ENCODE results near the gene FRMPD2. TPM values are rescaled to one million over a fixed set of nuclear protein-coding genes. Genes with fewer than 3 reads are reported as not detected.

FRMPD2 gene
- total and polyA plus RNA-seq, 2 experiments from 2014 or later = not detected

DNA sequence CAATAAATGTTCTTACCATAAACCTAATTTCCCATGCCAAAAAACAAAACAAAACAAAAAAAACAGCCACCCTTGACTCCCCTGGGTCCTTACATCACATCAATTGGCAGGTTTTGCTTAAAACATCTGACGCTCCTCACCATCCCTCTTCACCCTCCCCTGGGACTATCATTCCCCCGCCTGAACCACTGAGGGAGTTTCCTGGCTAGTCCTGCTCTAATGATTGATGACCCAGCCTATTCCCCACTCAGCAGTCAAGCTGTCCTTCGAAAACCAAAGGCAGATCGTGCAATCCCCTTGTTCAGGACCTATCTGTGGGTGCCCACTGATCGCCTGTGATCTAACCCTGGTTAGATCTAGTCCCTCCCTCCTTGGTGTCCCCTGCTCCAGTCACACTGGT lies 11.2 kb upstream of the FRMPD2 start:
- no peaks in the 10 kb centered on the region for H4K20me1 ChIP-seq (replicated peaks; ENCODE audit: insufficient read depth)
- Mint-ChIP-seq H3K27me3 (ENCODE audit: insufficient read depth, low read depth, poor library complexity) (peaks cover 2% of the 10 kb centered on the region), H3K4me1 (peaks cover 10% of the 10 kb centered on the region; the same call in 2 of the 3 replicates), H3K9me3 (peaks cover 39% of the 10 kb centered on the region), H3K4me3 (no peak overlapping the region), H3K27ac (no peak overlapping the region), H3K36me3 (ENCODE audit: low read depth) (no peaks in the 10 kb centered on the region; the same call in 2 of the 3 replicates)
- no peaks in the 10 kb centered on the region for H3K9me2 ChIP-seq (ENCODE audit: insufficient read depth)
- H3K4me2 ChIP-seq = no peak overlapping the region
- no peaks in the 10 kb centered on the region for H3K79me2 ChIP-seq (replicated peaks; ENCODE audit: insufficient read depth)
- H2AFZ ChIP-seq = no peak overlapping the region
- H3K4me1 ChIP-seq (ENCODE audit: insufficient read depth) = 0 out of 2 replicates have a peak, but pooled peaks cover 3% of the 10 kb centered on the region
- no peak overlapping the region for H3K4me3 ChIP-seq
- H3K27me3 ChIP-seq (ENCODE audit: insufficient read depth) = no peaks in the 10 kb centered on the region
- no peaks in the 10 kb centered on the region for H3F3A ChIP-seq (replicated peaks; ENCODE audit: low read depth)
- TF ChIP-seq, protein P1, sequence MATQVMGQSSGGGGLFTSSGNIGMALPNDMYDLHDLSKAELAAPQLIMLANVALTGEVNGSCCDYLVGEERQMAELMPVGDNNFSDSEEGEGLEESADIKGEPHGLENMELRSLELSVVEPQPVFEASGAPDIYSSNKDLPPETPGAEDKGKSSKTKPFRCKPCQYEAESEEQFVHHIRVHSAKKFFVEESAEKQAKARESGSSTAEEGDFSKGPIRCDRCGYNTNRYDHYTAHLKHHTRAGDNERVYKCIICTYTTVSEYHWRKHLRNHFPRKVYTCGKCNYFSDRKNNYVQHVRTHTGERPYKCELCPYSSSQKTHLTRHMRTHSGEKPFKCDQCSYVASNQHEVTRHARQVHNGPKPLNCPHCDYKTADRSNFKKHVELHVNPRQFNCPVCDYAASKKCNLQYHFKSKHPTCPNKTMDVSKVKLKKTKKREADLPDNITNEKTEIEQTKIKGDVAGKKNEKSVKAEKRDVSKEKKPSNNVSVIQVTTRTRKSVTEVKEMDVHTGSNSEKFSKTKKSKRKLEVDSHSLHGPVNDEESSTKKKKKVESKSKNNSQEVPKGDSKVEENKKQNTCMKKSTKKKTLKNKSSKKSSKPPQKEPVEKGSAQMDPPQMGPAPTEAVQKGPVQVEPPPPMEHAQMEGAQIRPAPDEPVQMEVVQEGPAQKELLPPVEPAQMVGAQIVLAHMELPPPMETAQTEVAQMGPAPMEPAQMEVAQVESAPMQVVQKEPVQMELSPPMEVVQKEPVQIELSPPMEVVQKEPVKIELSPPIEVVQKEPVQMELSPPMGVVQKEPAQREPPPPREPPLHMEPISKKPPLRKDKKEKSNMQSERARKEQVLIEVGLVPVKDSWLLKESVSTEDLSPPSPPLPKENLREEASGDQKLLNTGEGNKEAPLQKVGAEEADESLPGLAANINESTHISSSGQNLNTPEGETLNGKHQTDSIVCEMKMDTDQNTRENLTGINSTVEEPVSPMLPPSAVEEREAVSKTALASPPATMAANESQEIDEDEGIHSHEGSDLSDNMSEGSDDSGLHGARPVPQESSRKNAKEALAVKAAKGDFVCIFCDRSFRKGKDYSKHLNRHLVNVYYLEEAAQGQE (IDR thresholded peaks at IDR 0.05; ENCODE audit: unreplicated experiment) = no peak
- TF ChIP-seq CREB1 (CRISPR knock-in tag; IDR thresholded peaks at IDR 0.05; ENCODE audit: low read depth) (no peak), EZH2 (IDR thresholded peaks at IDR 0.05; ENCODE audit: low read depth, unreplicated experiment) (no peak), STAT1 (IDR thresholded peaks at IDR 0.05; ENCODE audit: unreplicated experiment) (no peak), ZNF114 (CRISPR knock-in tag; IDR thresholded peaks at IDR 0.05) (no peak), EZH2phosphoT487 (IDR thresholded peaks at IDR 0.05; ENCODE audit: unreplicated experiment) (no peak)
- TF ChIP-seq, protein P2, sequence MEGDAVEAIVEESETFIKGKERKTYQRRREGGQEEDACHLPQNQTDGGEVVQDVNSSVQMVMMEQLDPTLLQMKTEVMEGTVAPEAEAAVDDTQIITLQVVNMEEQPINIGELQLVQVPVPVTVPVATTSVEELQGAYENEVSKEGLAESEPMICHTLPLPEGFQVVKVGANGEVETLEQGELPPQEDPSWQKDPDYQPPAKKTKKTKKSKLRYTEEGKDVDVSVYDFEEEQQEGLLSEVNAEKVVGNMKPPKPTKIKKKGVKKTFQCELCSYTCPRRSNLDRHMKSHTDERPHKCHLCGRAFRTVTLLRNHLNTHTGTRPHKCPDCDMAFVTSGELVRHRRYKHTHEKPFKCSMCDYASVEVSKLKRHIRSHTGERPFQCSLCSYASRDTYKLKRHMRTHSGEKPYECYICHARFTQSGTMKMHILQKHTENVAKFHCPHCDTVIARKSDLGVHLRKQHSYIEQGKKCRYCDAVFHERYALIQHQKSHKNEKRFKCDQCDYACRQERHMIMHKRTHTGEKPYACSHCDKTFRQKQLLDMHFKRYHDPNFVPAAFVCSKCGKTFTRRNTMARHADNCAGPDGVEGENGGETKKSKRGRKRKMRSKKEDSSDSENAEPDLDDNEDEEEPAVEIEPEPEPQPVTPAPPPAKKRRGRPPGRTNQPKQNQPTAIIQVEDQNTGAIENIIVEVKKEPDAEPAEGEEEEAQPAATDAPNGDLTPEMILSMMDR (conservative IDR thresholded peaks at IDR 0.05; ENCODE audit: low read depth in 2 of 2) = no peak
- ATAC-seq (no peak), DNase-seq (ENCODE audit: low spot score) (no peak)
- H3K36me3 ChIP-seq (ENCODE audit: insufficient read depth) = no peaks in the 10 kb centered on the region; the same call in 1 of the 2 replicates
- H3K27ac ChIP-seq (ENCODE audit: low read depth) = no peak overlapping the region

DNA sequence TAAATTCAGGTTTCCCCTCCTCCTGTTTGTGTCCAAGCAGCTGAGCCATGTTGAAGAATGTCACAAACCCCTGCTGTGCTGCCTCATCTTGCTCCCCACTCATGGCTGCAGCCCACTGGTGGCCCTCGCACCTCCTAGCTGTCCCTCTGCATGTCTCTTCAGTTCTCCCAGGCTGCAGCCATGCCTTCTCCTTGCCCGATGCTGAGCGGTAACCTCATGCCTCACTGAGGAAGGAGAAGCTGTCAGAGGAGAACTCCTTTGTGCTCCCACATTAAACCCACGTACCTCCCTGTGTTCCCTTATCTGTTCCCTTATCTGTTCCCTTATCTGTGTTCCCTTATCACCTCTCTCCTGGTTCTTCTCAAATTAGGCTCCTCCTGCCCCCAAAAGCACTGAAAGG lies 10.3 kb upstream of the FRMPD2 start:
- peaks cover 39% of the 10 kb centered on the region for H3K9me3 Mint-ChIP-seq
- H3K27ac Mint-ChIP-seq = no peak overlapping the region
- Histone ChIP-seq H3K4me3 (no peak overlapping the region), H3F3A (replicated peaks; ENCODE audit: low read depth) (no peaks in the 10 kb centered on the region), H3K4me2 (no peak overlapping the region), H3K9me2 (ENCODE audit: insufficient read depth) (no peaks in the 10 kb centered on the region), H3K27ac (ENCODE audit: low read depth) (no peak overlapping the region), H3K4me1 (ENCODE audit: insufficient read depth) (no peaks in the 10 kb centered on the region), H4K20me1 (replicated peaks; ENCODE audit: insufficient read depth) (no peaks in the 10 kb centered on the region), H3K79me2 (replicated peaks; ENCODE audit: insufficient read depth) (no peaks in the 10 kb centered on the region), H3K36me3 (ENCODE audit: insufficient read depth) (no peaks in the 10 kb centered on the region; the same call in 1 of the 2 replicates), H3K27me3 (ENCODE audit: insufficient read depth) (no peaks in the 10 kb centered on the region), H2AFZ (no peak overlapping the region)
- peaks cover 7% of the 10 kb centered on the region; the same call in 2 of the 3 replicates for H3K4me1 Mint-ChIP-seq
- H3K36me3 Mint-ChIP-seq (ENCODE audit: low read depth) = no peaks in the 10 kb centered on the region; the same call in 2 of the 3 replicates
- no peak overlapping the region for H3K4me3 Mint-ChIP-seq
- DNase-seq (ENCODE audit: low spot score) (no peak), ATAC-seq (no peak)
- H3K27me3 Mint-ChIP-seq (ENCODE audit: insufficient read depth, low read depth, poor library complexity) = peaks cover under 1% of the 10 kb centered on the region
- TF ChIP-seq, protein P2 (conservative IDR thresholded peaks at IDR 0.05; ENCODE audit: low read depth in 2 of 2) = no peak
- TF ChIP-seq NANOG (IDR thresholded peaks at IDR 0.05; ENCODE audit: borderline replicate concordance) = no peak
- TF ChIP-seq, protein P1 (IDR thresholded peaks at IDR 0.05; ENCODE audit: unreplicated experiment) = no peak

All from GM23338 (cell line).